SK-N-SH (cell line): ENCODE results near the gene AURKB. TPM values are rescaled to one million over a fixed set of nuclear protein-coding genes. Genes with fewer than 3 reads are reported as not detected.

Experiments used
- CTCF ChIA-PET: fragments of 300-600, 350-600 bp; formaldehyde crosslinking; extraction: SDS; loops from one replicate; lab custom pipeline; 2021; lab: Yijun Ruan, JAX
- POLR2A ChIA-PET: fragments of 350-600 bp; sonication (Branson Sonifier 250); formaldehyde crosslinking; extraction: SDS; loops from one replicate; lab custom pipeline; 2020; ENCODE audit warnings: antibody characterized with exemption, inconsistent platforms; lab: Yijun Ruan, JAX
- DNase-seq: peaks from one replicate; pipeline ENCODE4 v3.0.0; 2012
- H2AFZ ChIP-seq: fragments of 200-600 bp; sonication (generic); 2 replicates; pipeline ENCODE4 v1.8.1; 2016; ENCODE audit warnings: antibody characterized with exemption, mild to moderate bottlenecking, low read depth
- H3F3A ChIP-seq: fragments of 200-600 bp; sonication (generic); replicated peaks from 2 replicates; pipeline ENCODE3; 2016; ENCODE audit warnings: antibody characterized with exemption, mild to moderate bottlenecking; ENCODE audit not compliant: insufficient read depth
- H3K27ac ChIP-seq, 2 experiments: fragments of 200-500 bp in 1 of 2; fragments of 200-600 bp in 1 of 2; sonication (Bioruptor generic) in 1 of 2; sonication (generic), shearing (Covaris generic) in 1 of 2; 2 replicates each; pipeline versions ENCODE4 v1.5.1 to v1.6.1; 2014 to 2016; ENCODE audit warnings: low read depth in 2 of 2, inconsistent platforms in 1 of 2, low read length in 1 of 2, mild to moderate bottlenecking in 1 of 2, mixed read lengths in 1 of 2
- H3K27me3 ChIP-seq: fragments of 200-600 bp; sonication (generic), shearing (Covaris generic); 2 replicates; pipeline ENCODE4 v1.6.1; 2016; ENCODE audit warnings: mixed run types; ENCODE audit not compliant: insufficient read depth
- H3K36me3 ChIP-seq, 2 experiments: fragments of 200-500 bp in 1 of 2; fragments of 200-600 bp in 1 of 2; sonication (Bioruptor generic) in 1 of 2; sonication (generic) in 1 of 2; replicated peaks in 1 of 2; 2 replicates each; pipeline versions ENCODE3 to v1.5.1; 2014 to 2016; ENCODE audit warnings: low read length in 1 of 2, mild to moderate bottlenecking in 1 of 2; ENCODE audit not compliant: insufficient read depth in 2 of 2, control insufficient read depth in 1 of 2
- H3K4me1 ChIP-seq, 2 experiments: fragments of 200-500 bp in 1 of 2; fragments of 200-600 bp in 1 of 2; sonication (Bioruptor generic) in 1 of 2; sonication (generic), shearing (Covaris generic) in 1 of 2; 2 replicates each; pipeline versions ENCODE4 v1.5.1 to v1.6.1; 2014 to 2016; ENCODE audit warnings: low read depth in 1 of 2, low read length in 1 of 2, mixed run types in 1 of 2; ENCODE audit not compliant: insufficient read depth in 2 of 2, control insufficient read depth in 1 of 2
- H3K4me2 ChIP-seq: fragments of 200-600 bp; sonication (generic), shearing (Covaris generic); 2 replicates; pipeline ENCODE4 v1.6.1; 2017; ENCODE audit warnings: mixed run types
- H3K4me3 ChIP-seq, 2 experiments: fragments of 200-500 bp in 1 of 2; fragments of 200-600 bp in 1 of 2; sonication (Bioruptor generic) in 1 of 2; sonication (generic), shearing (Covaris generic) in 1 of 2; 2 replicates each; pipeline versions ENCODE4 v1.5.1 to v1.8.1; 2014 to 2016; ENCODE audit warnings: low read depth in 2 of 2, inconsistent platforms in 1 of 2, low read length in 1 of 2, mild to moderate bottlenecking in 1 of 2, mixed read lengths in 1 of 2, moderate library complexity in 1 of 2
- H3K79me2 ChIP-seq: fragments of 200-600 bp; sonication (generic); 2 replicates; pipeline ENCODE4 v1.8.1; 2017; ENCODE audit warnings: mild to moderate bottlenecking; ENCODE audit not compliant: insufficient read depth
- H3K9ac ChIP-seq: fragments of 200-600 bp; sonication (generic); 2 replicates; pipeline ENCODE4 v1.6.1; 2017; ENCODE audit warnings: mixed run types
- H3K9me2 ChIP-seq: fragments of 200-600 bp; sonication (generic); 2 replicates; pipeline ENCODE4 v1.6.1; 2017; ENCODE audit warnings: mixed run types
- H3K9me3 ChIP-seq: fragments of 200-600 bp; sonication (generic); 2 replicates; pipeline ENCODE4 v1.6.1; 2017; ENCODE audit warnings: mixed run types, mild to moderate bottlenecking, moderate library complexity
- H4K20me1 ChIP-seq: fragments of 200-600 bp; sonication (generic); 2 replicates; pipeline ENCODE4 v1.6.1; 2017; ENCODE audit warnings: mild to moderate bottlenecking, mixed run types; ENCODE audit not compliant: insufficient read depth
- CTCF ChIP-seq: fragments of 200-600 bp; sonication (generic); IDR thresholded peaks from 2 replicates; pipeline ENCODE4 v1.6.1; 2017; ENCODE audit warnings: antibody characterized with exemption, mild to moderate bottlenecking, moderate library complexity
- ELF1 ChIP-seq: IDR thresholded peaks from 2 replicates; pipeline ENCODE4 v1.4.0; 2012
- EZH2phosphoT487 ChIP-seq: fragments of 200-600 bp; sonication (generic); IDR thresholded peaks from 2 replicates; pipeline ENCODE4 v1.6.1; 2017; ENCODE audit warnings: low read depth, mixed run types, mild to moderate bottlenecking, antibody characterized with exemption, moderate library complexity, borderline replicate concordance
- FOXM1 ChIP-seq: IDR thresholded peaks from 2 replicates; pipeline ENCODE4 v1.4.0; 2012; ENCODE audit warnings: low read depth, mild to moderate bottlenecking
- GABPA ChIP-seq: IDR thresholded peaks from 2 replicates; pipeline ENCODE4 v1.4.0; 2012; ENCODE audit warnings: low read depth, mild to moderate bottlenecking
- MEF2A ChIP-seq: IDR thresholded peaks from 2 replicates; pipeline ENCODE4 v1.4.0; 2012; ENCODE audit warnings: low read depth, borderline replicate concordance
- NRF1 ChIP-seq: IDR thresholded peaks from 2 replicates; pipeline ENCODE4 v1.6.1; 2012; ENCODE audit warnings: low read depth, mild to moderate bottlenecking, low read length
- POLR2AphosphoS5 ChIP-seq: IDR thresholded peaks from 2 replicates; pipeline ENCODE4 v1.6.1; 2012; ENCODE audit warnings: low read depth, low read length
- RCOR1 ChIP-seq: fragments of 150-350 bp; IDR thresholded peaks from 2 replicates; pipeline ENCODE4 v1.6.1; 2017; ENCODE audit warnings: antibody characterized with exemption, low read length
- REST ChIP-seq: IDR thresholded peaks from 2 replicates; pipeline ENCODE4 v1.6.1; 2012; ENCODE audit warnings: mild to moderate bottlenecking, low read depth, low read length, moderate library complexity
- RFX5 ChIP-seq: IDR thresholded peaks from 2 replicates; pipeline ENCODE4 v1.6.1; 2012; ENCODE audit warnings: mild to moderate bottlenecking, improper control_type of control experiment, low read length
- TCF12 ChIP-seq: IDR thresholded peaks from 2 replicates; pipeline ENCODE4 v1.4.0; 2012
- TEAD4 ChIP-seq: IDR thresholded peaks from 2 replicates; pipeline ENCODE4 v1.4.0; 2012; ENCODE audit warnings: mild to moderate bottlenecking, borderline replicate concordance; ENCODE audit not compliant: insufficient read depth
- USF1 ChIP-seq: IDR thresholded peaks from 2 replicates; pipeline ENCODE4 v1.4.0; 2012; ENCODE audit warnings: low read depth, borderline replicate concordance
- USF2 ChIP-seq: fragments of 150-350 bp; IDR thresholded peaks from 2 replicates; pipeline ENCODE4 v1.6.1; 2017; ENCODE audit warnings: antibody characterized with exemption, low read length, low read depth, borderline replicate concordance
- WGBS: methylation state at CpG from one replicate; pipeline ENCODE4 v1.1.6; 2017; ENCODE audit warnings: low lambda C conversion rate; 5-methylcytosine and 5-hydroxymethylcytosine counted together
- polyA plus RNA-seq, 3 experiments: library from polyadenylated mRNA; depleted of rRNA; stranded (reverse); fragments of >200 nt; gene quantifications; 2 replicates each; pipeline ENCODE4 v1.2.3, GENCODE V29; 2012

Gene AURKB
- polyA plus RNA-seq, 1 of the 3 experiments (the other 2 are of a cell fraction), result 43.9 TPM

DNA sequence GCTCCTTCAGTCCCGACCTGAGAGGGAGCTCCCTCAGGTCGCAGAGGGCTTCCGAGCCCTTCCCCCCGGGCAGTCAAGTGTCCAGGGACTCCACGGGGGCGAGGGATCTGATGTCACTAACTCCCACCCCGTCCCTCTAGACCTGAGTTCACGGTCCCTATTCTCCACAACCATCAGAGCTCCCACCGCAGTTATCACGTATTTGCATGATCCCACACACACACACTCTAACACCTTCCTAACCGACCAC, 54.5 kb downstream of the AURKB start (continued):
- TF ChIP-seq RCOR1 (no peak), USF1 (no peak)

DNA sequence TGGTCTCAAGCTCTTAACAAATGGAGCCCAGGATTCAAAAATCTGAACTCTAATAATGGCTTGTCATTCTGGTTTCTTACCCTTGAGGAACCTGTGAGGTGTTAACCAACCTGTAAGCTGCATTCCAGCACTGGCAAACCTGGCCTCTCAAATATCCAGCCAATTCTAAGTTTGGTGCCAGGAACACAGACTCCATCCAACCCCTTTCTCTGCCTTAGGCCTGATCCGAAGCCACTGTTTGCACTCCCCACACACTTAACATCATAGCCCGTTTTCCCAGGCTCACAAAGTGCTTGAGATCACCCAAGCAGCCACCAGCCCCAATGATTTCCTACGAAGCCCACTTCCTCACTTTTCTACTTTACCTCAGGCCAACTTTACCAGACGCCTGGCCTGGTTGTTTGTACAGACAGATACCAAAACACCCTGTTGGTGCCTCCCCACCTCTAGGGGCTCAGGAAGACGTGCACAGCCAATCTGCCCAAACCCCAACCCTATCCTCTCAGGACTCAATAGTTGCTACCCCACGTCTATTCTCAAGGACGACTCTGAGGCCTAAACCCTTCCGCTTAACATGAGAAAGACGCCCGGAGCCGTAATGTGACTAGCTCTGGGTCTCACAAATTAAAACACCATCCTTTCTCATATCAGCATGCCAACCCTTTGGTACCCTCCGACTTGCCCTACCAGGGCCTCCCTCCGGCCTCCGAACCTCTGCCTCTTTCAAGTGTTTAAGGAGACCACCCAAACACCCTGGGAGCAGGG, 55.0 kb downstream of the AURKB start:
- Histone ChIP-seq H2AFZ (no peak overlapping the region; the same call in 1 of the 2 replicates), H3K4me1 (peaks cover 34 to 48% of the 10 kb centered on the region in 2 experiments; a peak in 3 of 4 replicates), H3K79me2 (peaks cover 34% of the 10 kb centered on the region), H3K9ac (peak overlapping the region; percentile 98), H3K27ac (peak overlapping the region in 1 of 2 experiments; percentile 95; a peak in 2 of 4 replicates), H3K9me2 (no peaks in the 10 kb centered on the region), H3K36me3 (peaks cover 10 to 12% of the 10 kb centered on the region in 2 experiments), H3K4me2 (peak overlapping the region; percentile 95), H3K9me3 (no peaks in the 10 kb centered on the region), H3K4me3 (peak overlapping the region; percentile 54 to 78), H4K20me1 (peaks cover 5% of the 10 kb centered on the region; the same call in 1 of the 2 replicates), H3K27me3 (no peaks in the 10 kb centered on the region), H3F3A (peaks cover 38% of the 10 kb centered on the region)
- no peak for TF ChIP-seq USF2
- no peak for TF ChIP-seq POLR2AphosphoS5
- no peak for TF ChIP-seq TCF12
- TF ChIP-seq FOXM1, result no peak
- TF ChIP-seq ELF1, result no peak
- no peak for TF ChIP-seq GABPA
- no peak for TF ChIP-seq NRF1
- no peak for TF ChIP-seq REST
- TF ChIP-seq RCOR1, result no peak
- no peak for TF ChIP-seq USF1
- TF ChIP-seq RFX5, result no peak
- TF ChIP-seq MEF2A, result no peak
- no peak for TF ChIP-seq EZH2phosphoT487
- TF ChIP-seq TEAD4, result no peak
- TF ChIP-seq CTCF, result no peak
- 61% methylated on average over 14 of the region's 14 CpGs for WGBS
- no peak for DNase-seq
- CTCF ChIA-PET, result interaction anchor here (1.1 to 9.4 kb wide), 5 partner anchors 18 to 45 kb away, joined by 4 to 98 read pairs (median 12); no protein-coding TSS in a partner anchor
- POLR2A ChIA-PET, result interaction anchor here (1.5 to 2.1 kb wide), 3 partner anchors 18 to 33 kb away, joined by 4 to 13 read pairs (median 5); no protein-coding TSS in a partner anchor
